ENCODE measurements around the gene UNC5B. TPM values are rescaled to one million over a fixed set of nuclear protein-coding genes. Genes with fewer than 3 reads are reported as not detected.
"Not testable (repeated sequence)": the region's sequence is repeated elsewhere in the genome, so short reads cannot be mapped to it uniquely, and the experiment has no call there.

Gene UNC5B
- total RNA-seq, 1 experiment from 2014 or later = 0.25 TPM

DNA sequence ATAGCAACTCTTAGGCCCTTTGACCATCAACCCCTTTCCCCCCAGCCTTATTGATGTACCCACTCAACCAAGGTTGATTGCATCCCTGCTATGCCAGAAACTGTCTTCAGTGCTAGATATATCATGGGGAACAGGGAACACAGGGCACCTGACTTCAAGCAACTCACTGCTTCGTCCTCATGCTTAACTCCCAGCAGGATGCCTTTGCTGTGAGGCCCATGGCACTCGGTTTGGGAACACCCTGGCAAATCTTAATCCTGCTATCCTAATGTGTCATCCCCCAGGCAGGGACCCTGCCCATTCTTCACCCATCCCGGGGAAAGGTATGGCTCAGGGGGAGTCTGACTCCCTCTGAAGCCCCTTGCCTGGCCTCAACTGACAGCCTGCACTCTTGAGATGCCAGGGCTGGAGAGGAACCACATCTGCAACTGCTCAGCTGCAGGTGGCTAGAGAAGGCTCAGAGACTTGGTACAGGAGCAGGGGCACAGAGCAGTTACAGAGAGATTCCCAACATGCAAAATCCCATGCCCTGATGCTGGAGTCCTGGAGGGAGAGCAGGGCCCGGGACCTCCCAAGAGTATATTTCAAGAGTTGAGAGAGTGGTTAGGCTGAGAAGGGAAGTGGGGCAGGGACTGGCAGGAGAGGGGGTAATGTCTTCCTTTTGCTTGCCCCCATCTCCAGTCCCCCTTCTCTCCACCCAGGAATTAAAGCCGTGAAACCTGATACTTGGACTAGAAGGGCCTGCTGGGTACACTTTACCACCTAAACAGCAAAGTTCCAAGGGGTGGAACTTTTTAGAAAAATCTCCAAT, 2.4 kb upstream of the UNC5B start:
- DNase-seq (ENCODE audit: low read depth) = no peak

DNA sequence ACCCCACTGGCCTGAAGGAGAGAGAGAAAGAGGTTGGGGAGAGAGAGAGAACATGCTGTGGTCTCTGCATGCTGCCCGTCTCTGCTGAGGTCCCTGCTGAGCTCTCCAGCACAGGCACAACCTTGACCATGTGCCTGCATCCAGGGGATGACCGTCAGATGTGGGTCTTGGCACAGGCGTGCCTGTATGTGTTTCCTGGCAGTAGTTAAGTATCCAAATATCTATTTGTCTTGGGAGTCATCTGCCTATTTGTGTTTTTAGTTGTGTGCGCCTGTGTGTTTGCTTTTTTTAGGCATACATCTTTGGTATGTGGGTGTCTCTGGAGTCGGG, 1.9 kb upstream of the UNC5B start:
- no peak for DNase-seq (ENCODE audit: low read depth)

GRCh38 chr10:71211053-71211452, 1.3 kb upstream of the UNC5B start:
- DNase-seq (ENCODE audit: low read depth) = no peak

DNA sequence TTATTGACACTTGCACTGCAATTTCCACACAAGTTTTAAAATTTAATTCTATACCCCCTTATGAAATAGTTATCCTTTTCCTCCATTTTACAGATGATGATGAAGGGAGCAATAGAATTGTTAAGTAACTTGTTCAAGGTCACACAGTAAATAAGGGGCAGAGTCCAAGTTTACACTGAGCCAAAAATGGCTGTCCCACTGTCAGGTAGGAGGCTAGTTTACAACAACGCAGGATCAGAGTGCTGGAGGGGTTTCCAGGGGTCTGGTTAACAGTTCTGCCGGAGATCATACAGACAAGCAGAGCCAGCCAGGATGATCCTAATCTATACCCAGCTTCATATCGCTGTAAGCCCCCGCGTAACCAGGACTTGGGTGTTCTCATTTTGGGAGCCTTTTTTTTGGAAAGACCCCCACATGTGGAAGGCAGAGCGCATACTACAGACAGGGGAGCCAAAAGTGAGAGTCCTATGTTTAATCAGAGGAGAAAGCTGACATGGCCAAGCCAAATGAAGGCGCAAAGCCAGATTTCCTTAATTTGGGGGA, 524 bp upstream of the UNC5B start:
- no peak for DNase-seq (ENCODE audit: low read depth)

- DNase-seq (ENCODE audit: low read depth) = peak; percentile 64
Observed at GRCh38 chr10:71213127-71213621, 804 bp downstream of the UNC5B start.

DNA sequence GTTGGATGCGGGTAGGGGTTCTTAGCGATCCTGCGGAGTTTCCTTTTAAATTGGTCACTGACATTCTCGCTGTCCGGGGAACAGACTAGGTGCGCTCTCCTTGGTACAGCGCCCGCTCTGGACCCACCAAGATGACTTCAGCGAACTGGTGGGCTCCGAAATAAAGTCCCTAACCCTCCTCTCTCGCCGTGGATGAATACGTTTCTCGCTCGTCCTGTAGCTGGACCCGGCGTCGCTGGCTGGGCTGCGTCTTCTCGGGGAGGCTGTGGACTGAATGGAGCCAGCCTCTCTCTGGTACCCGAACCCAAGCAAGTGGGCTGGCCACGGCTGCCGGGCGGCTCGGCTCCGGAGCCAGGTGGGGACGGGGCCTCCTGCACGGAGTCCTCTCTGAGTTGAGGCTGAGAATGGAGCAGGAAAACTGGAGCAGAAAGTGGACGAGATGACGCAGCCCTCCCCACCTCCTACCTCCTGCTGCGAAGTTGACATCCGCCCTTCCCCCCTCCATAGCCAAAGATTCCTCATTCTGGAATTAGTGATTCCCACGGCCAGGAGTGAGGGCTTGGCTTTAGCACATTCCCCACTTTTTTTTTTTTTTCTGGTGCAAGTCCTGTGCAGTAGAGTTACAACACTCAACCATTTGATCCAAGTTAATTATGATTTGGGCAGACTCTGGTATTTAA, 1.5 kb downstream of the UNC5B start:
- DNase-seq (ENCODE audit: low read depth) = peak; percentile 41

- no peak for DNase-seq (ENCODE audit: low read depth)
Observed at GRCh38 chr10:71214641-71215559, 2.5 kb downstream of the UNC5B start.

GRCh38 chr10:71216363-71216695, 4.0 kb downstream of the UNC5B start:
- DNase-seq (ENCODE audit: low read depth) = no peak

DNA sequence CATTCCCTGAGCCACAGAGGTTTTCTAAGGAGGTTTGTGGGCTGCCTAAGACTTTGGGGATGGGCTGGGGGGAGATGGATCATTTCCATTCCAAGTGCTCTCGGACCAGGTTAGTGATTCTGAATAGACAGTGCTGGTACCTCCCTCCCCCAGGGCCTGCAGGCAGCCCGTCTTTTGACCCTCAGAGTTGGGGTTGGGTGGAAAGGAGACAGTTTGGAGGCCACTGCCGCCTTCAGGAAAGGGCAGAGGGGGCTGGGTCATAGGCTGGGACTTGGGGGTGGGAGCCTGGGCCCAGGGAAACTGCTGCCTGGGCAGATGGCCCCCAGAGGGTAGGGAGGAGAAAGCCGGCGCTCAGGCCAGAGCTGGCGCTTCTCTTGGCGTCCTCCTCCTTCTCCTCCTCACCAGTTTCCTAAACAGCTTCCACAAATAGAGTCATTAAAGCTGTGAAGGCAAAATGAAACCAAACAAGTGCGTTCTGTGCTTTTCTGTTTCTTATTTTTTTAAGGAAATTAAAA, 4.4 kb downstream of the UNC5B start:
- no peak for DNase-seq (ENCODE audit: low read depth)

- no peak for DNase-seq (ENCODE audit: low read depth)
Observed at GRCh38 chr10:71217266-71218045, 5.1 kb downstream of the UNC5B start.

- DNase-seq (ENCODE audit: low read depth) = peak; percentile 53
Observed at GRCh38 chr10:71218046-71218650, 5.8 kb downstream of the UNC5B start.

DNA sequence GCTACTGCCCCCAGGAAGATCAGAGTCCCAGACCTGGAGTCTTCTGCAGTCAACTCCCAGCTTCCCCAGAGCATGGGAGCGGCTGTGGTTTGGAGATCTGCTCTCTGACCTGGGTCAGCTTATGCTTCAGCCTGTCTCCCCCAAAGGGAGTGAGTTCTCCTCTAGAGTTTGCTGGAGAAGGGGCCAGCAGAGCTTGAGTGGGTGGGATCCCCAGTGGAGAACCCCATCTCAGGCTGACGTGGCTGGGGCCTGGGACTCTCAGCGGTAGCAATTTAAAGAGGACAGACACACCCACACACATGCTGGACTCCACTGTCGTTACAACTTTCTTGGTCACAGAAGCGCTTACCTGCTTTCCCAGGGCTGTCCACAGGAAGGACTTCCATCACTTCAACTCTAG, 6.3 kb downstream of the UNC5B start:
- DNase-seq (ENCODE audit: low read depth) = no peak

GRCh38 chr10:71219236-71219917, 7.0 kb downstream of the UNC5B start:
- DNase-seq (ENCODE audit: low read depth) = not testable (repeated sequence)

DNA sequence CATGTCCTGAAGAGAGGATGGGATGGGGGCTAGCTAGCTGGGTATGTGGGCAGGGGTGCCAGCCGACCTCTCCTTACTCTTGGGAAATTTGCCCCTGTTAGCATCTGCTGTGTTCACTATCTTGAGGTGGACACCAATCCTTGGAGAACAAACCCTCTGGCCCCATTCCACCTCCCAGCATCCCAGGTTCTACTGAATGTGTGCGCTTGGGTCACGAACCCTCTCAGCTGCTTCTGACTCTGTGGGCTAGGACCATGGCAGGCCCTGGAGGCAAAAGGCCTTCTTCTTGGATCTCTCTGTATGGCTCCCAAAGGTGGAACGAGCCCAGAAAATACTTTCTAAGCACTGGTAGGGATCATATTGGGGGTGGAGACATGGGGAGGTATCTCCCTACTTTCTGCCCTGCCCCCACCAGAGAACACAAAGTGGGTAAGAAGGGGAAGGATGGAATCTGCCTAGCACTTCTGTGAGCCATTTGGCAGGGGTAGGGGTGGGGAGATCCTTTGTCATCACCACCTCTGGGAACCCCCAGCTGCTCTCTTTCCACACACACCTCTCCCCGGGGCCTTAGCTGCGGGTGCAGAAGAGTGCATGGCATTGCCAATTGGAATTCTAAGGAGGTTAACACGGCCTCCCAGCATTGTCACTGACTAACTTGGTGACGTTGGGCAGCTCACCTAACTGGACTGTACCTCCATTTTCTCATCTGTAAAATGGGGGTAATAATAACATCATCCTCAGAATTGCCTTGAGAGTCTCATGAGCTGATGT, 7.7 kb downstream of the UNC5B start:
- no peak for DNase-seq (ENCODE audit: low read depth)

- no peak for DNase-seq (ENCODE audit: low read depth)
Observed at GRCh38 chr10:71220689-71221540, 8.5 kb downstream of the UNC5B start.

DNA sequence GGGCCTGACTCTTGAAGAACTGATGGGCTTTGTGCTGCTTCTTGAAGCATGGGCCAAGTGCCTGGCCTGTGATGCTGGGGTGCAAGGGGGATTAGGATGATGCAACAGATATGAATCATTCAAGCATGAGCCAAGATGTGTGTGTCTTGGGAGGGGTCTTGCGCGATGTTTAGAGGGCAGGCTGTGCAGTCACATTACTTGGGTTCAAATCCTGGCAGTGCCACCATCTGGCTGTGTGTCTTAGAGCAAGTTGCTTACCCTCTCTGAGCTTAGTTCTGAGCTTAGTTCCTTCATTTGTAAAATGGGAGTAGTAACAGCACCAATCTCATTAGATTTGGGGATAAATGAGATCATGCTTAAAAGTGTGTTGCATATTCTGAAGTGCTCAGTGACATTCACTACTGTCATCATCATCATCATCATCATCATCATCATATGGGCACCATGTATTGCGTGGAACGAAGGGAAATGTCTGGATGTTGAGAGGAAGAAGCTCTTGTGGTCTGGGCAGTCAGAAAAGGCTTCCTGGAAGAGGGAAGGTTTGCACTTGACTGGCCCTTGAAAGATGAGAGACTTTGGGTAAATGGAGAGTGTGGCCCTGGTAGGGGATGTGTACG, 9.3 kb downstream of the UNC5B start:
- no peak for DNase-seq (ENCODE audit: low read depth)

GRCh38 chr10:71222601-71223346, 10.4 kb downstream of the UNC5B start:
- no peak for DNase-seq (ENCODE audit: low read depth)
